ENCODE results near the gene C16orf87.
A peak's percentile ranks its signal among the peaks of the same experiment; 100 is the strongest.
"Not testable (repeated sequence)": the region's sequence is repeated elsewhere in the genome, so short reads cannot be mapped to it uniquely, and the experiment has no call there.

C16orf87 gene

GRCh38 chr16:46830902-46831647 lies at the start of gene C16orf87:
C16orf87 (minus strand) TSS chr16:46831180; CDS start chr16:46831149, 31 bp downstream.
- peak; percentile 40 to 97 (median 91) for DNase-seq

- no peak for DNase-seq
These were observed 44.3 kb upstream of the C16orf87 start for GRCh38 chr16:46875243-46875642.

GRCh38 chr16:46873201-46873600 lies 42.2 kb upstream of the C16orf87 start:
- peak in 5 of 56 donors; percentile 13 to 29 (median 22) for DNase-seq

GRCh38 chr16:46871597-46871996 lies 40.6 kb upstream of the C16orf87 start:
- no peak for DNase-seq

GRCh38 chr16:46868891-46869290 lies 37.9 kb upstream of the C16orf87 start:
- not testable (repeated sequence) for DNase-seq

GRCh38 chr16:46867486-46867885 lies 36.5 kb upstream of the C16orf87 start:
- not testable (repeated sequence) for DNase-seq

- no peak for DNase-seq
These were observed 35.3 kb upstream of the C16orf87 start for GRCh38 chr16:46866286-46866685.

- DNase-seq = no peak
These were observed 31.8 kb upstream of the C16orf87 start for GRCh38 chr16:46862555-46863447.

GRCh38 chr16:46859719-46860152 lies 28.8 kb upstream of the C16orf87 start:
- DNase-seq = no peak

GRCh38 chr16:46858151-46858550 lies 27.2 kb upstream of the C16orf87 start:
- DNase-seq = no peak

- DNase-seq = peak in 37 of 56 donors; percentile 3 to 62 (median 28)
These were observed 26.5 kb upstream of the C16orf87 start for GRCh38 chr16:46857368-46857945.

- DNase-seq = no peak
These were observed 24.4 kb upstream of the C16orf87 start for GRCh38 chr16:46855389-46855788.

- no peak for DNase-seq
These were observed 23.9 kb upstream of the C16orf87 start for GRCh38 chr16:46854846-46855245.

- DNase-seq = peak in 55 of 56 donors; percentile 21 to 92 (median 71)
These were observed 22.9 kb upstream of the C16orf87 start for GRCh38 chr16:46853713-46854443.

GRCh38 chr16:46852130-46852529 lies 21.1 kb upstream of the C16orf87 start:
- no peak for DNase-seq

GRCh38 chr16:46850619-46851555 lies 19.9 kb upstream of the C16orf87 start:
- no peak for DNase-seq

GRCh38 chr16:46848768-46849764 lies 18.1 kb upstream of the C16orf87 start:
- DNase-seq = no peak

- DNase-seq = no peak
These were observed 15.0 kb upstream of the C16orf87 start for GRCh38 chr16:46845952-46846351.

GRCh38 chr16:46844771-46845170 lies 13.8 kb upstream of the C16orf87 start:
- no peak for DNase-seq

All from amygdala (tissue), 56 donors.